Camera-type eye (tissue), 1 donor: ENCODE results near the gene CYSTM1. TPM values are rescaled to one million over a fixed set of nuclear protein-coding genes. Genes with fewer than 3 reads are reported as not detected.

Source experiments
- total RNA-seq: library from RNA; depleted of rRNA; stranded (reverse); fragments of >200 nt; gene quantifications from one replicate; pipeline ENCODE4 v1.2.3, GENCODE V29; 2014

CYSTM1 gene
- 6.2 TPM for total RNA-seq

DNA sequence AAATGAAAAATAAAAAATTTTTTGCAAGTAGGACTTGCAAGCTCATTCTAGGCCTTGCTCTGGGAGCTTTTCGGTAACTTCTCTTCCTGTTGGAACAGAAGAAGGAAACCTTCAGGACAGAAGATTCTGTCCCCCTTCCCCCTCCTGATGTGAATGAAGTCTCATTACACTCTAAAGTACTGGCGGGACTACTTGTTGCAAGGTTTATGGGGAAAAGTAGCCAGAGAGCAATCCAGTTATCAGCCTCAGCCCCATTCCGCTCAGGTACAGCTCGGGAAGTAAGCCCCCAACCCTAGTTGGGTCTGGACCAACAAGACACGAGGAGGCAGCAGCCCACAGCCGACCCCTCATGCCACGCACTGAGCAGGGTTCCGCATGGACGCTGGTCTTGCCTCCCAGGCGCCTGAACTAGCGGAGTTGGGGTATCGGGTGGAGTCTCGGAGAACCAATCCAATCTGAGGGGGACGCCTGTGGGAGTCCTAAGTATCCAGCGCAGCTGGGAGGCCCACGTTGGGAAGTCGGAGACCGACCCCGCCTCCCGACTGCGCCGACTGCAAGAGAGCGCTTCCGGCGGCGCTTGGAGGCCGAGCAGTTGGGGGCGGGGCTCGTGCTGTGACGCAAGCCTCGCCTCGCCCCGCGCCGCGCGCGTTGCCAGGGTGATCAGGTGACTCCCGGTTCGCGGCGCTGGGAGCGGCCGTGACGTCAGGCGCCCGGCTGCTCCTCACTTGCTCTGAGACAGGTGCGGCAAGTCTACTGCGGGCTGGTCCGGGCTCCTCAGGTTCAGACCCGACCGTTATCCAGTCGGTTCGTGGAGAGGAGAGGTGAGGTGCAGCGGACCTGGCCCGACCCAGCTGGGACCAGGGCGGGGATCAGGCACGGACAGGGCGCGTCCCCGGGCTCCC is at the start of gene CYSTM1:
Gene CYSTM1, plus strand, starts transcription at position 724 of the 902 bp plus-strand sequence. CDS start 19,278 bp downstream, outside the sequence.

DNA sequence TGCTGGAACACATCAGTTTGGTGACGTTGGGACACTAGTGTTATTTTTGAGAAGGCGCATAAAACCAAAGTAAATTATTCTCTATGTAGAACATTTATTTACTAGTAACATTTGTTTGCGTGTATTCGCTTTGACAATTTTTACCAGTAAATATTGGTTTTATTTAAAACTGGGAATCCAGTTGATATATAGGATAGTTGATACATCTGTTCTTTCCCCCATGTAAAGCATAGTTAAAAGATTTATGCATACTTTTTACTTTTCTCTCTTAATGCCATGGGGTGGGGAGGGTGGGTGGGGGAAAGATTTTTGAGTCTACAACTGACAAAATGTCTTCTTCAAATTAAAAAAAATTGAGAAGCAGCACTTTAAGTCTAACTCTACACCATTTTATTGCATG is 49.4 kb upstream of the CYSTM1 start, which contains the start of gene IGIP:
Gene IGIP, plus strand, starts transcription at position 301 of the 400 bp plus-strand sequence. CDS start 2,540 bp downstream, outside the sequence.

Other genes with a start within 250 kb of the CYSTM1 start
- 5.2 TPM for gene NRG2, start 131.9 kb upstream of the CYSTM1 start, total RNA-seq
- gene PURA, start 61.1 kb upstream of the CYSTM1 start, total RNA-seq: 24.7 TPM
- 14.5 TPM for gene IGIP, start 49.3 kb upstream of the CYSTM1 start, total RNA-seq
- 57.2 TPM for gene PFDN1, start 127.9 kb downstream of the CYSTM1 start, total RNA-seq
- 17.1 TPM for gene HBEGF, start 171.4 kb downstream of the CYSTM1 start, total RNA-seq
- not detected for gene SLC4A9, start 185.0 kb downstream of the CYSTM1 start, total RNA-seq
- 164 TPM for gene ANKHD1, start 226.6 kb downstream of the CYSTM1 start, total RNA-seq